Measurements from ENCODE around the gene NMNAT3. TPM values are rescaled to one million over a fixed set of nuclear protein-coding genes. Genes with fewer than 3 reads are reported as not detected.

NMNAT3 gene
- total and polyA plus RNA-seq, 2 experiments from 2014 or later, result not detected

DNA sequence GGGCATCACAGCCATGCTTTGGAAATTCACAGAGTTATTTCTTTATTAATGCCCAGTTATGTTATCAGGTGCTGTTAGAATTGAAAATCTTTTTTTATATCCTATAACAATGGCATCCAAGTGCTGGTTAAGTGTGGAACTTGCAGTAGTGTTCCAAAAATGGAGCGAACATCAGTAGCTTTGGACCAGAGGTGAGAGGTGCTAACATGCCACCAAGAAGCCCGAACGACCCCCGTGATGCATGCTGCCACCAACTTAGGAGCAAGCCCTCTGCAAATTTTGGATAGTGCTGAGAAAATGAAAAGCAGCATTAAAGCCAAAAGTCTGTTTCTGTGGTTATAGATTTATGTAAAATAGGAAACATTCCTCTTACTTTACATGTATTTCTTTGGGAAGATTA, 163.0 kb downstream of the NMNAT3 start:
- Histone ChIP-seq H3K4me3 (no peak overlapping the region), H3K4me2 (ENCODE audit: unreplicated experiment) (no peak overlapping the region), H3K9me2 (ENCODE audit: insufficient read depth) (no peaks in the 10 kb centered on the region), H3K79me2 (ENCODE audit: insufficient read depth) (no peaks in the 10 kb centered on the region), H3K9me3 (ENCODE audit: low read depth) (no peaks in the 10 kb centered on the region), H3K4me1 (ENCODE audit: insufficient read depth) (no peaks in the 10 kb centered on the region), H4K20me1 (ENCODE audit: insufficient read depth) (no peaks in the 10 kb centered on the region), H3F3A (ENCODE audit: insufficient read depth) (no peaks in the 10 kb centered on the region), H3K36me3 (ENCODE audit: low read depth) (no peaks in the 10 kb centered on the region), H3K27ac (no peak overlapping the region), H2AFZ (no peak overlapping the region), H3K27me3 (replicated peaks; ENCODE audit: insufficient read depth) (no peaks in the 10 kb centered on the region), H3K9ac (no peak overlapping the region)
- in situ Hi-C loops (cut with MboI), result no loop called here
- no peak for DNase-seq
- WGBS, 2 experiments (ENCODE audit: low coverage in 1 of 2, low lambda C conversion rate in 2 of 2, missing lambda C conversion rate in 2 of 2), result 63 to 73% methylated on average over 4 of the region's 4 CpGs
- TF ChIP-seq EZH2 (IDR thresholded peaks at IDR 0.05; ENCODE audit: insufficient read depth, poor library complexity, severe bottlenecking), result no peak
- no peak for TF ChIP-seq EZH2phosphoT487 (IDR thresholded peaks at IDR 0.05; ENCODE audit: insufficient read depth, low read depth)

Small RNA genes within 50 kb of the gene (small RNA-seq; reads per million reads assigned to genes)
- gene RN7SL724P (ENCODE audit: low read depth, low replicate concordance), result not detected

Other genes starting within 250 kb of the NMNAT3 start
- gene RBP2, start 201.5 kb downstream of the NMNAT3 start, total RNA-seq (2014; rRNA removed; shearing (Covaris generic)), result not detected in 2 replicates
- gene RBP2, start 201.5 kb downstream of the NMNAT3 start, polyA plus RNA-seq (2016; fragmentation: Nextera tagmentation; extraction: Ambion mirVana), result not detected in 2 replicates
- not detected in 2 replicates for gene RBP1, start 138.2 kb downstream of the NMNAT3 start, total RNA-seq (2014; rRNA removed; shearing (Covaris generic))
- gene RBP1, start 138.2 kb downstream of the NMNAT3 start, polyA plus RNA-seq (2016; fragmentation: Nextera tagmentation; extraction: Ambion mirVana), result 0.26 and 0.42 TPM in 2 replicates